ENCODE results near the gene HOXD3.

- TF ChIP-seq EP300 (IDR thresholded peaks at IDR 0.05): no peak
- no peak for TF ChIP-seq CTCF (IDR thresholded peaks at IDR 0.05)
- TF ChIP-seq POLR2AphosphoS5 (IDR thresholded peaks at IDR 0.05): no peak
- no peak for TF ChIP-seq POLR2A (IDR thresholded peaks at IDR 0.05)
Measured at GRCh38 chr2:176146645-176147044, 10.5 kb upstream of the HOXD3 start.

All from upper lobe of left lung (tissue), 4 donors.